Astrocyte (in vitro differentiated cells and primary cell): ENCODE data around the gene FRMD7.

Experiments used
- EZH2 ChIP-seq: IDR thresholded peaks from 2 replicates; pipeline ENCODE4 v1.6.1; 2012; ENCODE audit warnings: mild to moderate bottlenecking, low read length, inconsistent platforms; ENCODE audit not compliant: insufficient read depth
- TF ChIP-seq, protein P1 (sequence below): IDR thresholded peaks from 2 replicates; pipeline ENCODE4 v1.5.1; 2011; ENCODE audit warnings: low read depth, mild to moderate bottlenecking, inconsistent platforms, low read length, moderate library complexity; ENCODE audit not compliant: insufficient read depth

DNA sequence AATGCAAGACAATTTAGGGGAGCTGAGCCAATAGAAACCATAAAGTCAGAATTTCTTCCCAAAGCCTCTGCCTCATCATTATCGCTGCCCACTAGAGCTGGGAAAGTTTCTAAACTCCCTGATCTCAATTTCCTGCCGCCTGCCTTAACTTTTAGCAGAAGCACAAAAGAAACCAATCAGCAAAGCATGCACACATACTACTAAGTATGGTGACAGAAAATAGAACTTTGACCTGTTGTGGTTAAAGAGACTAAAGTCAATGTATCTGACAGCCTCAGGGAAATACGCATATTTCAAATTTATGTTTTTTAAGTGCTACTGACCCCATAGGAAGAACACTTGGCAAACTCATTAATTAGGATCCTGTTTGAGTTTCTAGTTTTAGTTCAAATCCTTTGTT is 94.7 kb downstream of the FRMD7 start:
- TF ChIP-seq, protein P1, sequence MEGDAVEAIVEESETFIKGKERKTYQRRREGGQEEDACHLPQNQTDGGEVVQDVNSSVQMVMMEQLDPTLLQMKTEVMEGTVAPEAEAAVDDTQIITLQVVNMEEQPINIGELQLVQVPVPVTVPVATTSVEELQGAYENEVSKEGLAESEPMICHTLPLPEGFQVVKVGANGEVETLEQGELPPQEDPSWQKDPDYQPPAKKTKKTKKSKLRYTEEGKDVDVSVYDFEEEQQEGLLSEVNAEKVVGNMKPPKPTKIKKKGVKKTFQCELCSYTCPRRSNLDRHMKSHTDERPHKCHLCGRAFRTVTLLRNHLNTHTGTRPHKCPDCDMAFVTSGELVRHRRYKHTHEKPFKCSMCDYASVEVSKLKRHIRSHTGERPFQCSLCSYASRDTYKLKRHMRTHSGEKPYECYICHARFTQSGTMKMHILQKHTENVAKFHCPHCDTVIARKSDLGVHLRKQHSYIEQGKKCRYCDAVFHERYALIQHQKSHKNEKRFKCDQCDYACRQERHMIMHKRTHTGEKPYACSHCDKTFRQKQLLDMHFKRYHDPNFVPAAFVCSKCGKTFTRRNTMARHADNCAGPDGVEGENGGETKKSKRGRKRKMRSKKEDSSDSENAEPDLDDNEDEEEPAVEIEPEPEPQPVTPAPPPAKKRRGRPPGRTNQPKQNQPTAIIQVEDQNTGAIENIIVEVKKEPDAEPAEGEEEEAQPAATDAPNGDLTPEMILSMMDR, result no peak
- no peak for TF ChIP-seq EZH2
